GM12872 (cell line): ENCODE data around the gene NRCAM.

Experiments
- TF ChIP-seq, protein P1 (sequence below): IDR thresholded peaks from 3 replicates; pipeline ENCODE4 v1.5.1; 2011; ENCODE audit warnings: low read depth, mild to moderate bottlenecking, low read length, moderate library complexity; ENCODE audit not compliant: insufficient read depth

The NRCAM gene

GRCh38 chr7:108431099-108431498, 25.1 kb downstream of the NRCAM start:
- TF ChIP-seq, protein P1, sequence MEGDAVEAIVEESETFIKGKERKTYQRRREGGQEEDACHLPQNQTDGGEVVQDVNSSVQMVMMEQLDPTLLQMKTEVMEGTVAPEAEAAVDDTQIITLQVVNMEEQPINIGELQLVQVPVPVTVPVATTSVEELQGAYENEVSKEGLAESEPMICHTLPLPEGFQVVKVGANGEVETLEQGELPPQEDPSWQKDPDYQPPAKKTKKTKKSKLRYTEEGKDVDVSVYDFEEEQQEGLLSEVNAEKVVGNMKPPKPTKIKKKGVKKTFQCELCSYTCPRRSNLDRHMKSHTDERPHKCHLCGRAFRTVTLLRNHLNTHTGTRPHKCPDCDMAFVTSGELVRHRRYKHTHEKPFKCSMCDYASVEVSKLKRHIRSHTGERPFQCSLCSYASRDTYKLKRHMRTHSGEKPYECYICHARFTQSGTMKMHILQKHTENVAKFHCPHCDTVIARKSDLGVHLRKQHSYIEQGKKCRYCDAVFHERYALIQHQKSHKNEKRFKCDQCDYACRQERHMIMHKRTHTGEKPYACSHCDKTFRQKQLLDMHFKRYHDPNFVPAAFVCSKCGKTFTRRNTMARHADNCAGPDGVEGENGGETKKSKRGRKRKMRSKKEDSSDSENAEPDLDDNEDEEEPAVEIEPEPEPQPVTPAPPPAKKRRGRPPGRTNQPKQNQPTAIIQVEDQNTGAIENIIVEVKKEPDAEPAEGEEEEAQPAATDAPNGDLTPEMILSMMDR: no peak

DNA sequence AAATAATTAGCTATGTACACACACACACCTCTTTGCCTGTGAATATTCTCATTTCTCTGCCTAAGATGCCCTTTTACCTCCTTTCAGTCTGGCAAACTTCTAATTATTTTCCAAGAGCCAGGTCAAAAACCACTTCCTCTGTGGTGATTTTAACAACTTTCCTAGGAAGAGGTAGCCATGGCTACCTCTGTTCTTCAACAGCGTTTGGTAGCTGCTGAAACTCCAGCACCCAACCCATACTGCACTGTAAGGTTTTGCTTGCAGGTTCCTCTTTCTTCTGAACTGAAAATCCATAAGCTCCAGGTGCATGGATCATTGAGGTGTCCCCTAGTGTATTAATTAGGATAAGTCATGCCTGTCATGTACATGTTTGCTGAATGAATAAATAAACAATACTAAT, 25.6 kb downstream of the NRCAM start:
- TF ChIP-seq, protein P1: no peak

DNA sequence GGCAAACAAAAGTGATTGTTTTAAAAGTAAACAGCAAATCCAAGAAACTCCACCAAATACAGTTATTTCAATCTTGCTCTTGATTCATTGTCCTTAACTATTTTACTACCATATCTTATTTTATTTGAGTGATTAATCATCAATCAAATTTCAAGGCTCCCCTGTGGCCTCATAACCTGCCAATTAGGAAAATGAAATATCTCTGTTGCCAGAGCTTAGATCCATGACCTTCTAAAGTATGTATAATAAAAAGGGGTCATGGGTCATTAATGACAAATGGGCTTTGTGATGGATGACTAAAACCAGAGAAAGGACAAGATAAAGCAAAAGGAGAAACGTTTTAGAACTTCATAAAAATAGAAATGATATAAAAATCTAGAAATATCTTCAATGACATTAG, 28.5 kb downstream of the NRCAM start:
- TF ChIP-seq, protein P1: no peak

DNA sequence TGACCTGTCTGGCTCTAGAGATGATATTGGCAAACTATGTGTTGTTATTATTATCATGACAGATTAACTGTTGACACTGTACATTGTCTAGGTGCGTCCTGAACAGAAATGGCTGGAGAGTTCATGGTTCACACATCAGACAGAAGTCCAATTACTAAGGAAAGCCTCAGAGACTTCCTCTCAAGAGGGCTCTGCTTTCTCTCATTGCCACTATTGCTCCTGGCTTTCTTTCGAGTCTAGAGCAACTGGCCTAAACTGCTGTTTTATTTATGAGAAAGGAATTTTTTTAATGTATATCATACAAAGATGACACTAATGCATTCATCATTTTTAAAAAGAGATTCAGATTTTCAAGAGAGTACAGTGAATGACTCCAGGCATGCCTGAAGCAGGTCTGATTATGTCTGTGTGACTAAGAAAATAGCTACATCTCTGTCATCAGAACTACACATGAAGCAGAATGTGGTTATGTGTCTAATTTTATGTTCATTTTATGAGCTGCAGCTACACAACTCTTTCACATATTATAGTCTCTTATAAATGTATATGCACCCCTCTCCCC, 30.4 kb downstream of the NRCAM start:
- TF ChIP-seq, protein P1: no peak

DNA sequence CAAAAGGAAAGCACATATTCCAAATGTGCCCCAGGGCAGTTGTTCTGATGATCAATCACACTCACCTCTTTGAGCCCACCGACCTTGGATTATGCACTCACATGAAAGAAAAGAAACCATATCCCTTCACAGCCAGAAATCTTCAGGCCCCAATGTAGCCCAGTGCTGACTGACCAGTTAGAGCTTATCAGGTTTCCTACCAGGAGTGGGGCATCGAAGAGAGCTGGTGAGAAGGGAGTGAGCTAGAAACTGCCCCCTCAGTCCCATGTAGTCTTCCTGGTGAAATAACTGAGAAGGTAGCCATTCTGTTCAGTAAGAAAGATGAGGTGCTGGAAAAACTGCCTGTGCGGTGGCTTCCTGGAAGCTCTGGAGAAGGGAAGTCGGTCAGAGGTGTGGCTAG, 32.2 kb downstream of the NRCAM start:
- TF ChIP-seq, protein P1: no peak

GRCh38 chr7:108423089-108423989, 32.9 kb downstream of the NRCAM start:
- TF ChIP-seq, protein P1: no peak

DNA sequence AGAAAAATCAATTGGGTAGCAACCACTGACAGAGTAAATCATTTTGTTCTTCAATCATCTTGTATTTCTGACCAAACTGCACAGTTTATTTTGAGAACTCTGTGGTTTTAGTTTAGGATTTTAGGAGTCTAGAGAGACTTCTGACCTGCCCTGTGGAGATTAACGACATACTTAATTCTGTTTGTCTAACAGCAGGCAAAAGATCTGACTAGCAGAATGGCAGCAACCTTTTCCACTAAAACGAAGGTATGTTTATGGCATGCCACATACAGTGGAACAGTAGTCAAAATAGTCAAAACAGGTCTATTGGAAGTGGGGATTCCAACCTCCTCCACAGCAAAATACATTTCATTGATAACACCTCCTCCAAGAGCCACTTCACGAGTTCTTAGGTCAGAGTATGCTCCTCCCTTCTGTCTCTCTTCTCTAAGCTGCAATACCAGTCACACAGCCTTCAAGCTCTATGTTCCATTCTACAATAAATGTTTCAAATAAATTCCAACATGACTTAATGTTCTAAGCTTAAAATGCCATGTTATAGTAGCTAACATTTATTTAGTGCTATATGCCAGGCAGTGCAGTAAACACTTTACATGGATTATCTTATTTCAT, 34.4 kb downstream of the NRCAM start:
- TF ChIP-seq, protein P1: no peak
